GM23338 (cell line): Measurements from ENCODE around the gene BCOR. TPM values are rescaled to one million over a fixed set of nuclear protein-coding genes. Genes with fewer than 3 reads are reported as not detected.

ENCODE experiments used
- ATAC-seq: fragments of 200-7000 bp; cut with Tn5 transposase; 3 replicates; pipeline ENCODE4 v1.9.1; 2020
- DNase-seq: peaks from one replicate; pipeline ENCODE4 v3.0.0-alpha.2; 2015; ENCODE audit warnings: low spot score
- H2AFZ ChIP-seq: fragments of 200-600 bp; sonication (generic); 2 replicates; pipeline ENCODE4 v1.8.0; 2016; ENCODE audit warnings: antibody characterized with exemption, mild to moderate bottlenecking, moderate library complexity
- H3F3A ChIP-seq: fragments of 200-600 bp; sonication (generic); replicated peaks from 2 replicates; pipeline ENCODE4 v1.8.0; 2017; ENCODE audit warnings: antibody characterized with exemption, mixed run types, low read depth
- H3K27ac ChIP-seq: fragments of 200-600 bp; sonication (generic); 2 replicates; pipeline ENCODE4 v1.6.1; 2016; ENCODE audit warnings: low read depth
- H3K27me3 ChIP-seq: fragments of 200-600 bp; sonication (generic); 2 replicates; pipeline ENCODE4 v1.8.0; 2016; ENCODE audit warnings: mild to moderate bottlenecking, mixed run types, moderate library complexity; ENCODE audit not compliant: insufficient read depth
- H3K36me3 ChIP-seq: fragments of 200-600 bp; sonication (generic); 2 replicates; pipeline ENCODE4 v1.8.0; 2016; ENCODE audit warnings: mild to moderate bottlenecking; ENCODE audit not compliant: insufficient read depth
- H3K4me1 ChIP-seq: fragments of 200-600 bp; sonication (generic); 2 replicates; pipeline ENCODE4 v1.8.0; 2016; ENCODE audit warnings: mild to moderate bottlenecking, moderate library complexity; ENCODE audit not compliant: insufficient read depth
- H3K4me2 ChIP-seq: fragments of 200-600 bp; sonication (generic); 2 replicates; pipeline ENCODE4 v1.7.1; 2017; ENCODE audit warnings: mixed run types
- H3K4me3 ChIP-seq: fragments of 200-600 bp; sonication (generic); 2 replicates; pipeline ENCODE4 v1.6.1; 2016; ENCODE audit warnings: mixed run types
- H3K79me2 ChIP-seq: fragments of 200-600 bp; sonication (generic); replicated peaks from 2 replicates; pipeline ENCODE4 v1.8.0; 2017; ENCODE audit warnings: mild to moderate bottlenecking; ENCODE audit not compliant: insufficient read depth
- H3K9me2 ChIP-seq: fragments of 200-600 bp; sonication (generic); 2 replicates; pipeline ENCODE4 v1.8.0; 2017; ENCODE audit not compliant: insufficient read depth
- H4K20me1 ChIP-seq: fragments of 200-600 bp; sonication (generic); replicated peaks from 2 replicates; pipeline ENCODE4 v1.8.0; 2017; ENCODE audit warnings: mild to moderate bottlenecking; ENCODE audit not compliant: insufficient read depth
- H3K27ac Mint-ChIP-seq: 2 replicates; pipeline ENCODE4 v1.8.0; 2020; ENCODE audit warnings: inconsistent platforms, mild to moderate bottlenecking, moderate library complexity, mixed read lengths
- H3K27me3 Mint-ChIP-seq: 3 replicates; pipeline ENCODE4 v1.8.0; 2022; ENCODE audit warnings: low read depth, mild to moderate bottlenecking, moderate library complexity, mixed read lengths, inconsistent platforms; ENCODE audit not compliant: insufficient read depth, poor library complexity
- H3K36me3 Mint-ChIP-seq: 3 replicates; pipeline ENCODE4 v1.8.0; 2021; ENCODE audit warnings: low read depth, mild to moderate bottlenecking, inconsistent platforms, moderate library complexity, mixed read lengths
- H3K4me1 Mint-ChIP-seq: 3 replicates; pipeline ENCODE4 v1.8.0; 2020; ENCODE audit warnings: mild to moderate bottlenecking, inconsistent platforms, mixed read lengths
- H3K4me3 Mint-ChIP-seq: 3 replicates; pipeline ENCODE4 v1.8.0; 2021; ENCODE audit warnings: moderate library complexity, mild to moderate bottlenecking, inconsistent platforms, mixed read lengths
- H3K9me3 Mint-ChIP-seq: 3 replicates; pipeline ENCODE4 v1.8.0; 2020; ENCODE audit warnings: moderate library complexity, mild to moderate bottlenecking, inconsistent platforms, mixed read lengths
- CREB1 ChIP-seq: fragments of 250-450 bp; sonication (Bioruptor Pico); IDR thresholded peaks from 2 replicates; pipeline ENCODE4 v1.5.0; 2020; ENCODE audit warnings: low read depth, mild to moderate bottlenecking, moderate library complexity
- CTCF ChIP-seq, 2 experiments: fragments of 200-600 bp in 1 of 2; sonication (generic) in 1 of 2; conservative IDR thresholded peaks; 2 replicates each; pipeline versions ENCODE4 v1.5.1 to v1.6.1; 2016 to 2017; ENCODE audit warnings: antibody characterized with exemption in 2 of 2, low read depth in 2 of 2, mild to moderate bottlenecking in 2 of 2, moderate library complexity in 1 of 2
- ETS1 ChIP-seq: IDR thresholded peaks from 2 replicates; pipeline ENCODE4 v1.6.1; 2016; ENCODE audit warnings: antibody characterized with exemption
- EZH2 ChIP-seq: fragments of 200-600 bp; sonication (generic); IDR thresholded peaks from one replicate; pipeline ENCODE4 v1.8.0; 2017; ENCODE audit warnings: antibody characterized with exemption, mild to moderate bottlenecking, low read depth; ENCODE audit not compliant: unreplicated experiment
- EZH2phosphoT487 ChIP-seq: fragments of 200-600 bp; sonication (generic); IDR thresholded peaks from one replicate; pipeline ENCODE4 v1.8.1; 2018; ENCODE audit warnings: antibody characterized with exemption; ENCODE audit not compliant: unreplicated experiment
- JUNB ChIP-seq: IDR thresholded peaks from one replicate; pipeline ENCODE4 v1.6.1; 2016; ENCODE audit warnings: antibody characterized with exemption; ENCODE audit not compliant: unreplicated experiment
- NANOG ChIP-seq: IDR thresholded peaks from 2 replicates; pipeline ENCODE4 v1.6.1; 2016; ENCODE audit warnings: antibody characterized with exemption, borderline replicate concordance
- POLR2AphosphoS5 ChIP-seq: IDR thresholded peaks from 2 replicates; pipeline ENCODE4 v1.6.1; 2016; ENCODE audit warnings: antibody characterized with exemption, low read depth
- REST ChIP-seq: IDR thresholded peaks from one replicate; pipeline ENCODE4 v1.6.1; 2018; ENCODE audit warnings: antibody characterized with exemption; ENCODE audit not compliant: unreplicated experiment
- STAT1 ChIP-seq: IDR thresholded peaks from one replicate; pipeline ENCODE4 v1.6.1; 2016; ENCODE audit warnings: antibody characterized with exemption; ENCODE audit not compliant: unreplicated experiment
- ZNF114 ChIP-seq: fragments of 250-450 bp; sonication (Bioruptor Pico); IDR thresholded peaks from 2 replicates; pipeline ENCODE4 v1.5.0; 2020; ENCODE audit warnings: mild to moderate bottlenecking, moderate library complexity
- ZNF331 ChIP-seq: fragments of 250-450 bp; sonication (Bioruptor Pico); IDR thresholded peaks from 2 replicates; pipeline ENCODE4 v1.5.0; 2020; ENCODE audit warnings: low read depth, mild to moderate bottlenecking, moderate library complexity
- ZNF462 ChIP-seq: fragments of 250-450 bp; sonication (Bioruptor Pico); IDR thresholded peaks from 2 replicates; pipeline ENCODE4 v1.5.0; 2020; ENCODE audit warnings: mild to moderate bottlenecking, moderate library complexity
- polyA plus RNA-seq: library from polyadenylated mRNA; unstranded; fragments of >200 nt; fragmentation: Nextera tagmentation; extraction: Ambion mirVana; gene quantifications from 2 replicates; pipeline ENCODE4 v1.2.1, GENCODE V29; 2016
- total RNA-seq: library from RNA; depleted of rRNA; stranded (reverse); fragments of >200 nt; shearing (Covaris generic); gene quantifications from 2 replicates; pipeline ENCODE4 v1.2.3, GENCODE V29; 2014

The BCOR gene
- total and polyA plus RNA-seq, 2 experiments from 2014 or later, result 25.5 to 60.8 TPM

DNA sequence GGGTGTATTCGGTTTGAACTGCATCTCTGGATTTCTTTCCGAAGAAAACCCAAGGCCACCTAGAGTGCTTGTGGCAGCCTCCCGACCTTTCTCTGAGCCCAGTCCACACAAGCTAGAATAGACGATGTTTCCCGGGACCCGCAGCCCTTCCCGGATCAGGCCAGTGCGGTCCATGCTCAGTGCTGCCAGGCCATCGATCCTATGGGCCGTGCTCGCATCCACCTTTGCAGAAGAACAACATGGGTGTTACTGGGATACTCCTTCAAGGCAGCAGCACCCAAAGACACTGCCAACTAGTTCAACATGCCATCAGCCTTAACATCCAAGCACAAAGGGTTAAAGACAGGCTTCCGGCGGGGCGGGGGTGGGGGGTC lies 22.8 kb downstream of the BCOR start:
- no peak overlapping the region for H3K27ac Mint-ChIP-seq
- Histone ChIP-seq H2AFZ (no peak overlapping the region), H3F3A (no peaks in the 10 kb centered on the region), H3K4me3 (no peak overlapping the region), H4K20me1 (peaks cover 4% of the 10 kb centered on the region), H3K27ac (no peak overlapping the region), H3K9me2 (no peaks in the 10 kb centered on the region), H3K79me2 (peaks cover 76% of the 10 kb centered on the region), H3K4me2 (no peak overlapping the region), H3K4me1 (peaks cover 12% of the 10 kb centered on the region; the same call in 1 of the 2 replicates), H3K36me3 (0 out of 2 replicates have a peak, but pooled peaks cover 4% of the 10 kb centered on the region), H3K27me3 (no peaks in the 10 kb centered on the region)
- no peaks in the 10 kb centered on the region; the same call in 2 of the 3 replicates for H3K9me3 Mint-ChIP-seq
- H3K4me3 Mint-ChIP-seq, result no peak overlapping the region
- no peak for ATAC-seq
- H3K27me3 Mint-ChIP-seq, result peaks cover 12% of the 10 kb centered on the region
- peaks cover 44% of the 10 kb centered on the region for H3K4me1 Mint-ChIP-seq
- DNase-seq, result no peak
- no peak for TF ChIP-seq ETS1
- TF ChIP-seq EZH2, result no peak
- no peak for TF ChIP-seq REST
- no peak for TF ChIP-seq POLR2AphosphoS5
- no peak for TF ChIP-seq ZNF331 (CRISPR knock-in tag)
- TF ChIP-seq STAT1, result no peak
- TF ChIP-seq NANOG, result no peak
- TF ChIP-seq JUNB, result no peak
- TF ChIP-seq ZNF462 (CRISPR knock-in tag), result no peak
- TF ChIP-seq CTCF (conservative IDR thresholded peaks at IDR 0.05; ENCODE audit: low read depth in 2 of 2), result no peak
- TF ChIP-seq ZNF114 (CRISPR knock-in tag), result no peak
- TF ChIP-seq CREB1 (CRISPR knock-in tag), result no peak
- TF ChIP-seq EZH2phosphoT487, result no peak
- peaks cover 82% of the 10 kb centered on the region for H3K36me3 Mint-ChIP-seq
